Activated CD8-positive, alpha-beta memory T cell treated with anti-CD3 and anti-CD28 coated beads, Interleukin-2, amount 50 U/mL, for 24 hours (primary cell): ENCODE measurements around the gene C11orf21.

Experiments used
- DNase-seq: peaks from one replicate; pipeline ENCODE4 v3.0.0-alpha.2; 2020; ENCODE audit errors: extremely low read depth

Gene C11orf21

DNA sequence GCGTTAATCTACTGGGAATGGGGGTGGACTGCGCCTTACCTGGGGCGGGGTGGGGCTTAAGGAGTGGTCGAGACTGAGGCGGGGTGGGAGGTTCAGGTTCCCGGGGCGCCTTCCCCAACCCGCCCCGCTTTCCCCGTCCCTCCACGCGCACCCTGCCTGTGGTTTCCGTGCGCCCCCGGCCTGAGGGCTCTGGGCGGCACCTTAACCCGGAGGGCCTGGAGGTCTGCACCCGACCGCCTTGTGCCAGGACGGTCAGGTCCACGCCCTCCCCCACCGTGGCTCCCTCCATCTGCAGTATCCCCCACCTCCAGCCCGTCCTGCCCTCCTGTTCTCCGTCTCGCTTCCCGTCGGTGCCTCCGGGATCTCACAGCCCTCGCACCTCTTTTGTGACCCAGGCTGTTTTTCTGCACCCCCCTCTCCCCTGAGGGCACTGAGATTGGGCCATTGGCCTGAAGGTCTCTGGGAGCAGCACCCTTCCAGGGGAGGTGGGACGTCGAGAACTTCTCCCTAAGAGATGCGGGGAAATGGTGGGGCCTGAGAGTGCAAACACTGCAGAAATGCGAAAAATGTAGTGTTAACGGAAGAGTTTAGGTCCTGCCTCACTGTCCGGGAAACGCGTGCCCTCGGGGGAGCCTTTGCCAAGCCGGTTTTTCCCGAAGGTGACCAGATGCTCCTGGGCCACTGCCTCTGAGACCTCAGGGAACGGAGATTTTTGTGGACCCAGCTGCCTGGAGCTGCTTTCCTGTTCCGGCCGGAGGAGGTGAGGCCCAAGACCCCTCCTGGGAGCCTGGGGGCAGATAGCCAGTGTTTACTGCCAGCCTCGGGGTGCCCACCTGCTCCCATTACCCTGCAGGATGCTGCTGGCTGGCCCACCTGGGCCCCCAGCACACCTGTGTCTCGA is 30.1 kb downstream of the C11orf21 start:
- DNase-seq, result no peak

DNA sequence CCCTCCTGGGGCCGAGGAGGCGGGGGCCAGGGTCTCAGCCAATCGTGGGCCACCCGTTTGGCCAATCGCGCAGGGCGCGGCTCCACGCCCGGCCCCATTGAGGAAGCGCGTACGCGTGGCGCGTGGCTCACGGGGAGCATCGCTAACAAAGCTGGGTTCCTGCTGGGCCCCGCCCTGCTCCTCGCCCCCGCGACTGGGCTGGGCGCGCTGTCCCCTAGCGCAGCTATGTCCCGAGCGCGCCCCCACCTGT is 30.7 kb downstream of the C11orf21 start:
- DNase-seq, result no peak

DNA sequence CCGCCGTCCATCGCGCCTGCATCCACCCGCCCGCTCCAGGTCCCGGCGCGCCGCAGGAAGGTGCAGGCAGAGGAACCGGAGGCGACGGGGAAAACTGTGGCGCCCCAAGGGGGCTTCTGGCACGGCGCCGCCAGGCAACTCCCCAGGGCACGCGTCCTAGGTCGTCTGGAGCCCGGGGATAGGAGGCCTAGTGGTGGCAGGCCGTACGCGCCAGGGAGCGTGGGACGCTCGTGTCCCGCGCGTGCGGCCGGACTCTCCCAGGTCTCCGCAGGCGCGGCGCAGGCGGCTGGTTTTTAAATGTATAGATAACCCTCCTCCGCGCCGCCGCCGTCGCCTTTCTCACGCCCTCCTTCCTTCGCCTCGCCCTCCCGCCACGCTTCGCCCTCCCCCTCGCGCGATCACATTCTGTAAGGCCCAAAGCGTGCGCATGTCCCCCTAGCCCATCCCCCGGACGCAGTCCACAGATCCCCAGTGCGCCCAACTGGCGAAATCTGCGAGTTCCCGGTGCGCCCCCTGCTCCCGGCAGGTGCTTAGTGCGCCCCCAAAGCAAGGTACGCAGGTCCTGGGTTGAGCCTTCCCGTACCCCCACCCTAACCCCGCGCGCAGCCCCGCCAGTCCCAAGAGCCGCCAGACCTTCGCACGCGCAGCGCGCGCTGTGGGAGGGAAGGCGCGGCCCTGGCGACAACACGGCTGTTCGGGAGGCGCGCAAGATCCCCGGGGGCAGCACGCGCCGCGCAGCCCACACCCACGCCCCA is 31.2 kb downstream of the C11orf21 start, which contains the start of gene ASCL2:
ASCL2 (minus strand) TSS at position 267 of the 755 bp plus-strand sequence; CDS start at position 11, 256 bp downstream.
- no peak for DNase-seq

DNA sequence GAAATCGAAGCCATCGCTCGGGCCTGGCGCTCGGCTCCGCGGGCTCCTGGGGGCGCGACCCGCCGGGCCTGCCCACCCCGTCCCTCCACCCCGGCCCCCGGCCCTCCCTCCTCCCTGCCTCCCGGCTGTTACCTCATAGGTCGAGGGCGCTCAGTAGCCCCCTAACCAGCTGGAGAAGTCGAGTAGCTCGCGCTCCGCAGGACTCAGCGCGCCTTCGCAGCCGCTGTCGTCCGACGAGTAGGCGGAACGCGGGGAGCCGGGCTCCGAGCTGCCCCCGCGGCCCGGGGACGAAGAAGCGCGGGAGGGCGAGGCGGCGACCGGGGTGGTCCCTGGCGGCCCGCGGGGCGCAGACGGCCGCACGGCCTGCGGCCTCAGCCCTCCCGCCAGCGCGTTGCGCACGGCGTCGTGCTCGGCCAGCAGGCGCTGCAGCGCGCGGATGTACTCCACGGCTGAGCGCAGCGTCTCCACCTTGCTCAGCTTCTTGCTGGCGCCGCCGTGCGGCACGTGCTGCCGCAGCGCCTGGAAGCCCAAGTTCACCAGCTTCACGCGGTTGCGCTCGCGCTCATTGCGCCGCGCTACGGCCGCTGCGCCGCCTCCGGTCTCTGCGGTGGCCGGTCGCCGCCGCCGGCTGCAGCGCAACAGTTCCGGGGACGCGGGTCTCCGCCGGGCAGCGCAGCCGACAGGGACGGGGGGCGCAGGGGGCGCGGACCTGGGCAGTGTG is 32.0 kb downstream of the C11orf21 start:
- DNase-seq, result no peak

DNA sequence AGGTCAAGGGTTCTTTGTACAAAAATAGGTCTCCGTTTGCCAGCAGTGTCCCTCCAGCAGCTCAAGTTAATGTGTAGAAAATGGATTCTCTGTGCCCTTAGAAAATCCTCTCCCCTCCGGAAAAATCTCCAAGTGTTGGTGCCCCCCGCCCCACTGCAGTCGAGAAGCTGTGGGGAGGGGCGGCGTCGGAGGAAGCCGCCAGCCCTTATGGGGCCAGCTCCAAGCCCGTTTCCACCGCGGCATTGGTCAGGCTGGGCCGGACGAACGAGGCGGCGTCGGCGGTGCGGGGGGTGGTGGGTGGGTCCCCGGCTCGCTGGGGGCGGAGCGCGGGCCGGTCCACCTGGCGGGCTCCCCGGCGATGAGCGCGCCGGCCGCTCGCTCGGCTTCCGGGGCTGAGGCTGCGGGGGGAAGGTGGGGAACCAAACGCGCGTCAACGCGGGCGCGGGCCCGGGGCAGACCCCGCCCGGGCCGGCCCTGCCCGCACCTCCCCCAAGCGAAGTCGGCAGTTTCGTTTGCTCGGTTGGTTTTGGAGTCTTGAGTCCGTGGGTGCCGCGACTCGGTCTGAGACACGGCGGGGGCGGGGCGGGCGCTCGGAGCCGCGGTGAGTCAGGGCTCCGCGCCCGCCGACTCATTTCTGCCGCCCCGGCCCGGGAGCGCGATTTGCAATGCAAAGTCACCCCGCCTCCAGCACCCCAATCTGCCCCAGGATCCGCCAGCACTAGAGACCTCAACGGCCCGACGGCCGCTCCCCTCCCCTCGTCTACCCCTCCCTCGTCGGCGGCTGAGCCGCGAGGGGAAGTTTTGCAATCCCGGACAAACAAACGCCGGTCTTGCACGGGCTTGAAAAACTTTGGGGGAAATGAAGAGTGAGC is 32.8 kb downstream of the C11orf21 start:
- peak; percentile 63 for DNase-seq

DNA sequence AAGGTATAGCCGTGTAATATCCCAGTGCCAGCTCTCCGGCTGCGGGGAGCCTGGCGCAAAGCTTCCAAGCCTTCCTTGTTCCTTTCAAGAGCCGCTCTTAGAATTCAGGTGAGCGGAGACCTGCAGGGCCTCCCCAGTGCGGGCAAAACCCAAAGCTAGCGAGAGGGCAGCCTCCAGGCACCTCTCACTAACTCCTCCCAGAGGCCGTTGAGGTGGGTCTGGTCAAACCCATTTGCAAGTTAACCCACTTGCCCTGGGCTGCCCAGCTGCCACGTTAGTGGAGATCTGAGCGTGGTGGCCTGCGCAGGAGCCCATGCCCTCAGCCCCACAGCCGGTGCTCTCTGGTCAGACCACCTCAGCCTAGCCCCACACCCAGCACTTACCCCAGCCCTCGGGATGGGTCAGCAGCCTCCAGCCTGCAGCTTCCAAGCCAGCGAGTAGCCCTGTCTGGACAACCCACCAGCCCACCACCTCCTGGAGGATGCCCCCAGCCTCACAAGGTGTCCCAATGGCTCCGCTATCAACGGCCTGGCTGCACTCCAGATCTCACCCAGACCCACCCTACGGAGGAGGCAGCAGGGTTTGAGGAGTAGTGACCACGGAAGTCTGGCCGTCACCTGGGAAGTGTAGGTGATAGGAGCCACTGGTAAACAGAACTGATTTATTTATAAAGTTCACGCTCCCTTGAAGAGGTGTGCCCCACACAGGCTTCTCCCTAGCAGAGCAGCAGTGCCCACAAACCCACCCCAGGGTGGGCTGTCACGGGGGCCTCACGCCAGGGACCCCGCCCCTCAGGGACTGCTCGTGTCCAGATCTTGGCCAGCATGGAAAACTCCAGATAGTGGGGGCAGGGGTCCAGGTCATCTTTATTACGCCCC is 33.6 kb downstream of the C11orf21 start:
- no peak for DNase-seq

DNA sequence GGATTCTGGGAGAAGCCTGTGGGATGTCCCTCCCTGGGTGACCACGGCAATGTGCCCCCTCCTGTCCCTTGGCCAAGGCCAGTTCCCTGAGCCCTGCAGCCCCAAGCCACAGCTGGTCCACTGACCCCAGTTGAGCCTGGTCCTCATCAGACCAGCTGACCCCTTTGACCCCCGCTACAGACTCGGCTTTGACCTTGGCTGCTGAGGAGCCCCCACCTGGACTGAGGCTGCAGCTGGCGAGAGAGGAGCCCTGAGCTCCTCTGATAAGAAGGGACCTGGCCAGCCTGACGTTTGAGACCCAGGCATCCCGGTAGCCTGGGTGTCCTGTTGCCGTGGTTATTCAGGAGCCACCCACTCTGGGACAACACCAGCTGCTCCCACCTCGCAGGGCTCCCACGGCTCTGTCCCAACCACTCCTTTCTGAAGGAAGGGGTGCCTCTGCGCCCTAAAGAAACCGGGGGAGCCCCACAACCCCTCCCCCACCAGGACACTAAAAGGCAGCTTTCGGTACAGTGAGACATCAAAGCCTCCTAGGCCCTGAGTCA is 34.3 kb downstream of the C11orf21 start:
- no peak for DNase-seq

DNA sequence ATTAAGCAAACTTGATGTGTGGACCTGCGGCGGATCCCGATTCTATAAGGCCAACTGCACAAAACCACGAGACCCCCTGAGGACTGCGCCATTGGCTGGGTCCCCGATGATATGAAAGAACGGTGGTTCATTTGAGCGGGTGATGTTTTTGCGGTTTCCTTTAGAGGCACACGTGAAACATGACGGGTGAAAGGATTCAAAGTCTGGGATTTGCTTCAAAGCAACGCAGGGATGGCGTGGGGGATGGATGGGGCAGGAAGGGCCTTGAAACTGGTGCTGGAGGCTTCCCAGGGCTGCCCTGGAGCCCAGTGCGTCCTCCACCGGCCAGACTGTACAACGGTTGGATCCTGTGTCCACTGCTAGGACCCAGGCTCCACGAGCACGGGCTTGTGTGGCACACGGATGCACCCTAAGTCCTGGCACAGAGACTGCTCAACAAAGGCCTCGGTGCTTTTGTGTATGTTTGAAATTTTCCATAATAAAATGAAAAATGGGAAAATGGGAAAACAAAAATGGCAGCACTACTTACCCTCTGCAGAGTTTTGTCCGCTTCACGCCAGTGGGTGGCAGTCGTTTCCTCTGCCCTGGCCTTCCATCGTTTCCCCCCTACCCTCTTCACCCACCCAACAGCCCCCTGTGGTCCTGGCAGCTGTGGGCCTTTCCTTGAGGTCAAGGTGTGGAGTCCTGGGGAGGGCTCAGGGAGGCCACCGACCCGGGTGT is 35.0 kb downstream of the C11orf21 start:
- DNase-seq, result no peak

DNA sequence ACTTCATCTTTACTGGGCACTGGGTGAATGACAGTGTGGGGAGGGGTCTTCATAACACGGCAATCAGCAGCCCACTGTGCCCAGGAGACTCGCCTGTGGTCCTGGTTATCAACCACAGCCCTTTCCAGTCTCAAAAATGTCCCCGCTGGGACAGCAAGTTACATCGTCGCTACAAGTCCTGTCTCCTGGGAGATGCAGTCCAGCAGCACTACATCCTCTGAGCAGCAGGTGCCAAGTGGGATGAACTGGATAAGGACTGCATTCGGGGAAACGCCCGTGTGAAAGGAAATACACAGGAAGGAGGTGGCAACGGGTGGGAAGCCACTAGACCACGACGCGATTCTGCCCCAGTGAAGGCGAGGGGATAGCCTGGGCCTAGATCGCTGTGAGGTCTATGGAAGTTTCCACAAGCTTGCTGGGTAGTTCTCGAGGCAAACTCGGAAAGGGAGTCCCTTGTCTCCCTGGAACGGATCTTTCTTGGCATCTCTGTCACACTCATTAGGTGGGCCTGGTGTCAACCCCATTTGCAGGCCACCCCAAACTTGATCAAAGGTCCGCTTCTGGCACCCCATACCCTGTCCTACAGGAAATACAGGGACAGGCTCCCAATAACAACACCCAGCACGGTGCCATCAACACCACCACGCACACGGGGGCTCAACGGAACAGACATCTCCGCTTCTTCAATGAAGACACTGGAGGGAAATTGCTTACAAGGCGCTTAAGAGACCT is 35.7 kb downstream of the C11orf21 start:
- DNase-seq, result no peak

DNA sequence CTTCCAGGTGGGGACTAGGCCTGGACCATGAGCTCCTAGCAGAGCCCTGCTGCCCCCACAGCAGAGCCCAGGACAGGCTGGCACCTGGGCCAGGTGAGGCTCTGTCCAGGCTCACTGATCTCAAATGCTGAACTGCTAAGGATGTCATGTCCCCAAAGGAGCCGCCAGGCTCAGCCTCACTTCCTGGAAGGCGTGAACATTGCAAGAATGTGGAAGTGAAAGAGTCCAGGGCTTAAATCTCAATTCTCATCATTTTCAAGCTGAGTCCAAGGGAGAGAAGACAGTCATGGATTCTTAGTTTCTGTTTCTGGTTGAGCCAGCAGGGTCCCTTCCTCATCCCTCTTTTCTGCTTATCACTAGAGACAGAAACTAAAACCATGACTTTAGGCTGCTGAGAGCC is 36.3 kb downstream of the C11orf21 start:
- DNase-seq, result no peak

DNA sequence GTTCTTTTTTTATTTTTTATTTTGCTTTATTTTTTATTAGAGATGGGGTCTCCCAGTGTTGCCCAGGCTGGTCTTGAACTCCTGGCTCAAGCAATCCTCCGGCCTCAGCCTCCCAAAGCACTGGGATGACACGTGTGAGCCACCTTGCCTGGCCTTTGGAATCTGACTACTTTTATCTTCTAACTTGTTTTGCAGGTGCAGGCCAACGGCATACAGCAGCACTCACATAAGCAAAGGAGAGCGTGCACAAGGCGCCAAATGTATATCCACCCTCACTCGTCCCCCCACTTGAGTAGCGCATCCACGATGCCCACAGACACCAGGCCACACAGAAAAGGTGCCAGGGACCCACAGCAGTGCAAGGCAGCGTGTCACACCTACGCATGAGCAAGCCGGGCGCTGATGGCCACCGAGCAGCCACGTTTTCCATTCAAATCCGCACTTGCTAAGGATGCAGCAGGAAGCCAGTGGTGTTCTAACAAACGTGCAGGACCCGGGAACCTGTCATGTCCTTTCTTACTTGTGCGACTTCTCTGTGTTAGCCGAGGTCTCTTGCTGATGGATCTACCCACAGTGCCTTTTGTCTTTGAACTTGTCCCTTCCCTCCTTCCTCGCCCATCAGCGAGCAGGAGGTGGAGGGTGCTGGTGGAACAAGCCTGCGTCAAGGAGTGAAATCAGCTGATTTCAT is 37.2 kb downstream of the C11orf21 start:
- no peak for DNase-seq

DNA sequence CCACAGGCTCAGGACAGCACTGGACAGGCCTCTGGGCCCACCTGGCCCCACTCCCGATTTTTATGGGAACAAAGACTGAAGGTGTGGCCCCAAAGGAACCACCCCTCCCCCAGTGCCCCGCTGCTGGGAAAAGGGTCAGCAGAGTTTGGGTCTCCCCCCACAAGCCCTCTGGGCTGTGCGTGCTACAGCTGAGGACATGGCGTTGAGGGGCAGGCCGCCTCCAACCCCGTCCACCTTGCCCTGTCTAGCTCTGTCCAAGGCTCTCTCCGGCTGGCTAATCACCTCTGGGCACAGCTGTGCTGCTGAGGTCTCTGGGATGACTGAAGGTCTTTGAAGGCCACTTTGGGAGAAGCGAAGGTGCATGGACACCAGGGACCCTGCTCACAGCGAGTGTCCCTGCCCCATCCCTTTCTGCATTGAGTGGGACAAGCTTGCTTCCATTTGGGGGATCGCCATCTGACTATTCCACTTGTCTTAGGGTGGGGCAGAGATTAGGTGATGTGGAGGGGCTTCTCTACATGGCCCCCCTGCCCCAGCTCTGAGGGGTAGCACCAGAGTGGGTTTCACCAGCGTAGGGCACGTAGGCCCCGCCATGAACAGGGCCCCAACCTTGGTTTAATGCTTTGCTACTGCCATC is 37.9 kb downstream of the C11orf21 start:
- DNase-seq, result no peak

DNA sequence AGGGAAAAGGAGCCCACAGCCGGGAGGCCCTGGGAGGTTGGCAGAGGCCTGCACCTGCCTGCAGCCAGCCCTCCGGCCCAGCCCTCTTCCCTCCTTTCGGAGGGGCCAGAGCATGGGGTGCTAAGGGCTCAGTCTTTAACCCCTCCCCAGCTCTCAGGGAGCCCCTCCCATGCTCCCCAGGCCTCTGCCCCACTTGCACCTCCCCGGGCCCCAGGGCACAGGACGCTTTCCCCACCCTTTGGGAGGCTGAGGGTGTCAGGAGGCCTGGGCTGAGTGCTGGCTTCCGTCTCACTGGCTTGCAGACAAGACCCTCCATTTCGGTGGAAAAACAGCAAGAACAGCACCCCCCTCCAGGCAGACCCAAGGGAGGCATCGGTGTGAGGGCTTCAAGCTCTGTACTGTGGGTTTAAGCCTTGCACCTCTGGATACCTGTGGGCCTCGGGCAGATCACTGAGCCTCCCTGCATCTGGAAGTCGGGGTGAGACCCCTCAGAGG is 38.6 kb downstream of the C11orf21 start:
- no peak for DNase-seq

DNA sequence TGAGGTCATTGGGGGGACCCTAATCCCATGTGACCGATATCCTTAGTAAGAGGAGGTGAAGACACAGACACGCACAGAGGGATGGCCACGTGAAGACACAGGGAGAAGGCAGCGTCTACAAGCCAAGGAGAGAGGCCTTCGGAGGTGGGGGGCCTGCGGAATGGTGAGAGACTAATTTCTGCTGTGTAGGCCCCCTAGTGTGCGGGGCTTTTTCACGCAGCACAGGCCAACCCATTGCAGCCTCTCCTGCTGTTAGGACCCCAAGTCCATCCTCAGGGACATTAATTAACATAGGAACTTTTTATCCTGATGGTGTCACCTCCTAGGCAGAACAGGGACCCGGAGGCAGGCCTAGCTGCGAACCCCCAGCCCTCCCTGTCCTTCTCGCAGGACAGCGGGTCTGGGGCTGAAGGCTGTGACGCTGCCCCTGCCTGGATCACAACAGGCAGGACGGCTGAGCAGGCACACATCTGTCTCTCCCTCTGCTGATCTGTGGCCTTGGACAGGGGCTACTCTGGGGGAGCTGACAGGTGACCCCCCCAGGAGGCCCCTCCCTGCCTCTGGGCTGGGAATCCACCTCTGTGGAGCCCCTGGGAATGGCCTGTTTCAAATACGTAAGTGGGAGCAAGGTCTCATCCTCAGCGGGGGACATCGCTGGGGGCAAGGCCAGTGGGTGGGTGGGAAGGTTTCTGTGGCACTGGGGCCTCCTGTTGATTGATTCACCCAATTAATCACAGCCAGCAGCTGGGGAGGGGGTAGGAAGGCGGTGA is 39.2 kb downstream of the C11orf21 start:
- DNase-seq, result no peak

DNA sequence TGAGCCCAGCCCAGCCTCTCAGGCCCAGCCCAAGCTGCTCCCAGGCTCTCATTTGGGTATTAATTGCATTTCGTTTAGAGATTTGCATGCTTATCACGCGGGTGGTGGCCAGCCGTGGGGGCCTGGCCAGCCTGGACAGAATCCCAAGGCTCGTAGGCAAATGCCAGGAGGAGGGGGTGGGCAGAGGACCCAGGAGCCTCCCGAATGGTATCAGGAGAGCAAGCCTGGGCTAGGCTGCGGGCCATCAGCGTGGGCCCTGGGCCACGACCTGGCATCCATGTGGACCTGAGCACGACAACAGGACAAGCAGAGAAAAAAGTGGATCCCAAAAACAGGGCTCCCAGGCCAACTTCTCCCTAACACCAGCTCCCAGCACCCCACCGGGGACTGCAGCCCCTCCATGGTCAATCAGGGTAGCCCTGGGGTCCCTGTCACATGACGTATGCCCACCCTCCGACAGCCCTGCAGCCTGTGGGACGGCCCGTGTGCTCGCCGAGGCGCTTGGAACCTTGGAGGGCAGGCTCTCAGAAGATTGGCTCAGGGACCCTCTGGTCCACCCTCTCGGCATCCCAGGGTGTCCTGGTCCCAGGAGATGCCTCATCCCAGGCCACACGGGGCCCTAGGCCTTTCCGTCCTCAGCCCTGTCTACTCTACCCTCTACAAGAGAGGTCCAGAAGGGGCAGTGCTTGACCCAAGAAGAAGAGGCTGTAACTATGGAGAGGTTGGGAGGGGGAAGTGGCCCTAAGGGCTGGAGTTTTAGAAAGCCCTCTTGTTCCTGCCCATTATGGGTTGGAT is 40.1 kb downstream of the C11orf21 start:
- DNase-seq, result no peak
